Measurements from ENCODE around the gene IMPDH1. TPM values are rescaled to one million over a fixed set of nuclear protein-coding genes. Genes with fewer than 3 reads are reported as not detected.

The IMPDH1 gene
- total and polyA plus RNA-seq, 9 of the 15 experiments (the other 6 are each of a cell fraction or from before 2014, with no cell fraction given), result 0.80 to 118 (median 64.3) TPM

DNA sequence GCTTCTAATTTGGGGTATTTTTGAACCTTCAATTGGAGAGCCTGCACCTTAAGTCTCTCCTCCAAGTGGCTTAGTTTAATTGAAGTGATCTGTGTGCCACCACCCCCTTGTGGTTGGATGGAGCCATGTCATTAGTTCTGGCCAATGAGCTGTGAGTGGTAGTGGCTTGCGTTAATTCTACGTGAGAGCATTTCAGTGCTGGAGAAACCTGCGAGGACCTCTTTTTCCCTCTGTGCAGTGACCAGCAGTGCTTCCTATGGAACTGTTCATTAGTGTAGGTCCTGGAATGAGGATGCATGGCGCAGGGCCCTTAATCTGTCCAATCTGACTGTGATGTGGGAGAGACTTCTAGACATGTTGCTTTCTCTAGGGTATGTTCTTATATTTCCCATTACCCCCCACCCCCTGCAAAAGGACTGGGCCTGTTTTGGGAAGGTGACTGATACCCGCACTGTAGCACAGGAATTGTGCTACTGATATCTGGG lies 49.7 kb upstream of the IMPDH1 start (continued):
- no peak; the same call in 1 of the 2 replicates for TF ChIP-seq TOE1 (IDR thresholded peaks at IDR 0.05; ENCODE audit: borderline replicate concordance)
- no peak for TF ChIP-seq TOE1 (CRISPR knock-in tag; IDR thresholded peaks at IDR 0.05; ENCODE audit: borderline replicate concordance, low read depth)
- TF ChIP-seq HDAC8 (tag; IDR thresholded peaks at IDR 0.05), result no peak
- no peak for TF ChIP-seq HMBOX1 (IDR thresholded peaks at IDR 0.05)
- no peak for TF ChIP-seq SNIP1 (IDR thresholded peaks at IDR 0.05; ENCODE audit: low read depth)
- no peak for TF ChIP-seq MEF2A (IDR thresholded peaks at IDR 0.05; ENCODE audit: control insufficient read depth, low read depth, low read length)
- no peak for TF ChIP-seq TAL1 (IDR thresholded peaks at IDR 0.05)
- TF ChIP-seq STAG1 (CRISPR knock-in tag; IDR thresholded peaks at IDR 0.05; ENCODE audit: borderline replicate concordance), result peak; percentile 31; the same call in 1 of the 2 replicates
- TF ChIP-seq PREB (CRISPR knock-in tag; IDR thresholded peaks at IDR 0.05), result no peak
- peak; percentile 35; the same call in 1 of the 2 replicates for TF ChIP-seq L3MBTL2 (IDR thresholded peaks at IDR 0.05)
- TF ChIP-seq, protein P1, sequence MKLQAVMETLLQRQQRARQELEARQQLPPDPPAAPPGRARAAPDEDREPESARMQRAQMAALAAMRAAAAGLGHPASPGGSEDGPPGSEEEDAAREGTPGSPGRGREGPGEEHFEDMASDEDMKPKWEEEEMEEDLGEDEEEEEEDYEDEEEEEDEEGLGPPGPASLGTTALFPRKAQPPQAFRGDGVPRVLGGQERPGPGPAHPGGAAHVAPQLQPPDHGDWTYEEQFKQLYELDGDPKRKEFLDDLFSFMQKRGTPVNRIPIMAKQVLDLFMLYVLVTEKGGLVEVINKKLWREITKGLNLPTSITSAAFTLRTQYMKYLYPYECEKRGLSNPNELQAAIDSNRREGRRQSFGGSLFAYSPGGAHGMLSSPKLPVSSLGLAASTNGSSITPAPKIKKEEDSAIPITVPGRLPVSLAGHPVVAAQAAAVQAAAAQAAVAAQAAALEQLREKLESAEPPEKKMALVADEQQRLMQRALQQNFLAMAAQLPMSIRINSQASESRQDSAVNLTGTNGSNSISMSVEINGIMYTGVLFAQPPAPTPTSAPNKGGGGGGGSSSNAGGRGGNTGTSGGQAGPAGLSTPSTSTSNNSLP (IDR thresholded peaks at IDR 0.05; ENCODE audit: borderline replicate concordance, low read depth, low read length), result peak; percentile 97
- no peak for TF ChIP-seq POU5F1 (IDR thresholded peaks at IDR 0.05; ENCODE audit: borderline replicate concordance, low read depth, low read length, partially characterized antibody)
- no peak for TF ChIP-seq GABPA (tag; conservative IDR thresholded peaks at IDR 0.05; ENCODE audit: low read depth)
- TF ChIP-seq RBM17 (IDR thresholded peaks at IDR 0.05; ENCODE audit: borderline replicate concordance, low read depth, low read length), result no peak
- no peak for TF ChIP-seq TSC22D4 (tag; IDR thresholded peaks at IDR 0.05)
- TF ChIP-seq KLF16 (IDR thresholded peaks at IDR 0.05), result peak; percentile 64
- TF ChIP-seq ZNF184 (CRISPR knock-in tag; IDR thresholded peaks at IDR 0.05), result no peak
- no peak for TF ChIP-seq BRF1 (IDR thresholded peaks at IDR 0.05; ENCODE audit: borderline replicate concordance, extremely low read depth, insufficient read length)
- no peak for TF ChIP-seq ELF4 (CRISPR knock-in tag; IDR thresholded peaks at IDR 0.05)
- TF ChIP-seq, protein P2, sequence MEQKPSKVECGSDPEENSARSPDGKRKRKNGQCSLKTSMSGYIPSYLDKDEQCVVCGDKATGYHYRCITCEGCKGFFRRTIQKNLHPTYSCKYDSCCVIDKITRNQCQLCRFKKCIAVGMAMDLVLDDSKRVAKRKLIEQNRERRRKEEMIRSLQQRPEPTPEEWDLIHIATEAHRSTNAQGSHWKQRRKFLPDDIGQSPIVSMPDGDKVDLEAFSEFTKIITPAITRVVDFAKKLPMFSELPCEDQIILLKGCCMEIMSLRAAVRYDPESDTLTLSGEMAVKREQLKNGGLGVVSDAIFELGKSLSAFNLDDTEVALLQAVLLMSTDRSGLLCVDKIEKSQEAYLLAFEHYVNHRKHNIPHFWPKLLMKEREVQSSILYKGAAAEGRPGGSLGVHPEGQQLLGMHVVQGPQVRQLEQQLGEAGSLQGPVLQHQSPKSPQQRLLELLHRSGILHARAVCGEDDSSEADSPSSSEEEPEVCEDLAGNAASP (IDR thresholded peaks at IDR 0.05), result no peak
- no peak for TF ChIP-seq TCF7 (IDR thresholded peaks at IDR 0.05; ENCODE audit: borderline replicate concordance)
- TF ChIP-seq ILF3 (IDR thresholded peaks at IDR 0.05; ENCODE audit: borderline replicate concordance), result no peak
- TF ChIP-seq, protein P3, sequence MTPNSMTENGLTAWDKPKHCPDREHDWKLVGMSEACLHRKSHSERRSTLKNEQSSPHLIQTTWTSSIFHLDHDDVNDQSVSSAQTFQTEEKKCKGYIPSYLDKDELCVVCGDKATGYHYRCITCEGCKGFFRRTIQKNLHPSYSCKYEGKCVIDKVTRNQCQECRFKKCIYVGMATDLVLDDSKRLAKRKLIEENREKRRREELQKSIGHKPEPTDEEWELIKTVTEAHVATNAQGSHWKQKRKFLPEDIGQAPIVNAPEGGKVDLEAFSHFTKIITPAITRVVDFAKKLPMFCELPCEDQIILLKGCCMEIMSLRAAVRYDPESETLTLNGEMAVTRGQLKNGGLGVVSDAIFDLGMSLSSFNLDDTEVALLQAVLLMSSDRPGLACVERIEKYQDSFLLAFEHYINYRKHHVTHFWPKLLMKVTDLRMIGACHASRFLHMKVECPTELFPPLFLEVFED (CRISPR knock-in tag; conservative IDR thresholded peaks at IDR 0.05), result no peak
- TF ChIP-seq MIER1 (IDR thresholded peaks at IDR 0.05; ENCODE audit: low read depth), result no peak
